SIG-M5 (cell line): ENCODE results near the gene CPPED1.

Experiments used
- DNase-seq: peaks from one replicate; lab custom pipeline; 2025; lab: John Stamatoyannopoulos, UW

The CPPED1 gene

DNA sequence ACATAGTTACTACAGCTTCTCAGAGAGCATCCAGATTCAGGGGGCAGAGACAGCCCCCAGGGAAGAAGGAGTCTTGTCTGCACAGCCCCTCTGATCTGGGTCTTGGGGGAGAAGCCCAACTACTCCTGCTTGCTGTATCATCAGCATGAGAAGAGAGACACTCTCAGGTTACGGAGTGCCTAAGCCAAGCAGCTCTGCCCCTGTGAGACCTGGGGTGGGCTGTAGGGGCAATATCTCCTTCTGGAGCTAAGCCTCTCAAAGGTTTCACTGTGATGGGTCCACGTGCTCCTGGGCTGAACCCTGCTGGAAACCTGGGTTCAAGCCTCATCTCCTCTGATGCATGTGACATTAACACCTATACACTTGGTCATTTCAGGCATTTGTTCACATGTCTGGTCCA lies 123.2 kb downstream of the CPPED1 start:
- no peak for DNase-seq

DNA sequence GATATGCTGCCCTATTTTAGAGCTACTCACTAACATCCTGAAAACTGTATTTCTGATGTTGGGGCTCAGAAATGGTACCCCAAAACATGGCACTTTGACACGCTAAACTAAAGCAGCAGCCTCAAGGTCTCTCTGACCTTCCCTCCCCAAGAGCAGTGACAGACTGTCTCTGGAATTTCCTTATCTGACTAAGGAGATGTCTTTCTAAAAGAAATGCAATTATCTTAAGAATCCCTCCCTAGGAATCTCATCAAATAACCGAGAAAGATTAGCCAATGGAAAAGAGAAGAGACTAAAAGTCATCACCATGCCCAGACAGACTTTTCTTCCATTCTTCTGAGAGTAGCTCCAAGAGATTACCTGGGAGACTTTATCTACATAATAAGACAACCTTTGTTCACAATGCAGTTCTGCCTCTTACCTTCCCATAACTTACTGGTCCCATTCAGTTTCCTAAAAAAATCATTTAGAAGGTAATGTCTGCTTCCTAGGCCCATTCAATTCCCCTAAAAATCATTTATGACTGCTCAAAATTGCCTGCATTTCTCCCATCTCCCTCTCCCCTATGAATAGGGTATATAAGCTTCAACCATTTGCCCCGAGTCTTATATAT lies 123.9 kb downstream of the CPPED1 start:
- no peak for DNase-seq

DNA sequence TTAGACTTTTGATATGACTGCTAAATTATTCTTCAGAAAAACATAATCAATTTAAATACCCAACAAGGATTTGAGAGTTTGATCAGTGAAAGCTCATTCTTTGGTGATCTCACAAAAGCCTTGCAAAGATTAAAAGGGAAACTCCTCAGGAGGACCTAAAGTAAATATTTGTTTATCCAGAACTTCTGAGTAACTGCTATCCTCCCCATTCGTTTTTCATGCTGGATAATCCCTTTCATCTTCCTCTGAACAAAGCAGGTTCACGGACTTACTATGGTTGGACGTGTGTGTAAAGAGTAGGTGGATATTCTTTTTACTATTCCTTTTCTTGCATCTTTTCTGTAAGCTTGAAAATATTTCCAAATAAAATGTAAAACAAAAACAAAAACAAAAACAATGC lies 124.7 kb downstream of the CPPED1 start:
- no peak for DNase-seq

DNA sequence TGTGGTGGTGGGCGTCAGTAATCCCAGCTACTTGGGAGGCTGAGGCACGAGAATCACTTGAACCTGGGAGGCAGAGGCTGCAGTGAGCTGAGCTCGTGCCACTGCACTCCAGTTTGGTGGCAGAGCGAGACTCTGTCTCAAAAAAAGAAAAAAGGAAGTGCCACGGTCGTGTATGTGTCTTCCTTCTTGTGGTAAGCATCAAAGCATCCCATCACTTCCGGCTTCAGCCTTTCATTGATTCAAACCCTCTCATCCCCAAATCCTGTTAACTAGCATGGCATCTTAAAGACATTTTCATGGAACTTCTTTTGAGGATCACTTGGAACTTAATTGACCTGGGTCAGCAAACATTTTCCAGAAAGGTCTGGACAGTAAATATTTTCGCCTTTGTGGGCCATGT lies 126.2 kb downstream of the CPPED1 start:
- no peak for DNase-seq

DNA sequence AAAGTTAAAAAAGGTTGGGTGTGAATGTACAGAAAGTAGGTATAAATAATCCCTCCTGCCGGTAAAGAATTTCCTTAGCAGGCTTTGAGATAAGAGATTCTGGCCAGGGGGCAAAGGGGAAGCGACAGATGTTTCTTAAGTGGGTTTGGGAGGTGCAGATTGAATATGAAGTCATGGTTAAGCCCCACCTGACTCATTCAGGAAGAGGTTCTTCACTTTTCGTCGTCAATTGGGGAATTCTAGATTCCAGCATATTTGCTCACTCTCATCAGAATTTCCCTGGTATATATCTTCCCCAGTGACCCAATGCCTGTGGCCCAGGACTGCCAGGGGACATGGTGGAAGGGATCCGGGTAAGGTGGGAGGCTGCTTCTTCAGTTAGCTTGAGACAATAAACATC lies 127.8 kb downstream of the CPPED1 start:
- no peak for DNase-seq

DNA sequence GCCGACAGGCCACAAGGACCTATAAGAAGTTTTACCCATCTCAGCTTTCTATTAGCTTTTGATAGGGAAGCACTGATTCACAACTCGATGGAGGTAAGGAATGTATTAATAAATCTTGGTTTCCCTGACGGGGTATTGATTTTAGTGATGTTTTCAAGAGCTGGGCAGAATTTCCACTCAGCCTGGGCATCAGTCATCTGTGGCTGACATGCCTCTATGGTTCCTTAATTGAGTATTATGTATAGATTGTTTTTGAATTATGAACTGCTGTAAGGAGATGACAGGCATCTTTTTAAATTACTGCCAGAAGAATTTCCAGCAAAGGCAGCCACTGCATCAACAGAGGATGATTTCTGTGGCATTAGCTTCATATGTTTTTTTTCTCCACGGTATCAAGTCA lies 128.6 kb downstream of the CPPED1 start:
- DNase-seq = no peak

DNA sequence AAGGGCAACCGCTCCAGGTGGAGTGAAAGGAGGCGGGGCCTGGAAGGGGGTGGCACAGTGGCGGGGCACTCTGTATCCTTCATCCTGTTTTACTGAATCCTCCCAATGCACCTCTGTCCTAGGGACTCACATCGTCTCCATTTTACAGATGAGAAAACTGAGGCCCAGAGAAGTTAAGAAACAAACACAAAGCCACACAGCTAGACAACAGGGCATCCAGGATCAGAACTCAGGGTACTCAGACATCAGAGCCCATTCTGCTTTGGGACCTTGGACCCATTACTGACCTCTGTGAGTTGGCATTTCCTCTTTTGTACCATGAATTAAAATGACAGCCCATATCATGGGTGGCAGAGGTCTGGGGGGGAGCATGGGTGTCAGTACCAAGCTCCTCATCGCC lies 129.2 kb downstream of the CPPED1 start:
- DNase-seq = no peak

DNA sequence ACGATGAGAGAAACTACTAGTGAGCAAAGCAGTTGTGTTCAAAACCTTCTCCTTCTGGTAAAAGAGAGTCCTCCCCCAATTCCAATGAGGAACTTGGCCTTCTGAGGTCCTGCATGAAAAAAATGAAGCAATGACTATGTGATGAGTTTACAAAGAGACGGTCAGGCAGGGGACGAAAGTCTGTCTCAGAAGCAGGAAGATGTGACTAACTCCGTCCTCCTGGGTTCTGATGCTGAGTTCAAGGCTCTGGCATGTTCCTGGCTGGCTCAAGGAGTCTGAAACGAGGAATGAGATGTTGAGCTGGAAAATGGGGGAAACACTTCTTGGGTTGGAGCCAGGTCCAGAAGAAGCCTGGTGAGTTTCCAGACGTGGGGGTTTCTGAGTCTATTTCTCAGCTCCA lies 129.6 kb downstream of the CPPED1 start:
- DNase-seq = no peak

DNA sequence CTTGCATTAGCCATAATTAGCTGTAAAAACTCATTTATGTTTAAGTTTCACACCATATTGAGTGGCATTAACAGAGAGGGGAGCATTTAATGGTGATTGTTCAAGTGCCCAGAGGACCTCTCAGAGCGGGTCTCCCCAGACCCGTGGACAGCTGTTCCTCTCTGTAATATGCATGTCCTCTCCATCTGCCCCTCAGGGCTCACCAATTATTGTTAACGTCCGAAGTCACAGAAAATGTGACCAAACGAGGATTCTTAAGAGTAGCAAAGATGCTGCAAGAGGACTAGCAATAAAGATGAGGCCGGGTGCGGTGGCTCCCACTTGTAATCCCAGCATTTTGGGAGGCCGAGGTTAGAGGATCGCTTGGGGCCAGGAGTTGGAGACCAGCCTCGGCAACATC lies 130.2 kb downstream of the CPPED1 start:
- DNase-seq = no peak

DNA sequence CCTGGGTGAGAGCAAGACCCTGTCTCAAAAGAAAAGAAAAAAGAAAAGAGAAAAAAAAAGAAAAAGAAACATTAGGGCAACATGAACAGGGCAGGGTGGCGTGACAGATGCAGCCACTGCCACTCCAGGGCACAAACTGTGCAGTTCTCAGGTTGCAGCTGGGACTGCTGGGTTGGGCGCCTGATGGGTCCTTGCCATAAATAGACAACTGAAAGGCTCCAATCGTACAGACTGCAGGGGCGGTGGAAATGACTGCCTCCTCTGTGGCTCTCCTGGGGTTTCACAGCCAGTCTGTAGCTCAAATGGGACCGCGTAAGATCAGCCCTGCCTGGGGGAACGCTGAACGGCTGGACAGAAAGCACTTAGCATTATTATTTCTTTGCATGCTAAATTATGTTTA lies 130.7 kb downstream of the CPPED1 start:
- no peak for DNase-seq

DNA sequence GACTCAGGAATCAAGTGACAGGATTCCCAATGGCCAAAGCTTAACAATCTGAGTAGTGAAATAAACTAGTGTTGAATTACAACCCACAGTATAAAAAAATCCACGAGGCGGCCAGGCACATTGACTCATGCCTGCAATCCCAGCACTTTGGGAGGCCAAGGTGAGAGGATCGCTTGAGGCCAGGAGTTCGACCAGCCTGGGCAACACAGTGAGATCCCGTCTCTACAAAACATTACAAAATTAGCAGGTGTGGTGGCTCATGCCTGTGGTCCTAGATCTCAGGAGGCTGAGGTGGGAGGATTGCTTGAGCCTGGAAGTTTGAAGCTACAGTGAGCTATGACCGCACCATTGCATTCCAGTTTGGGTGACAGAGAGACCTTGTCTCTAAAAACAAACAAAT lies 133.8 kb downstream of the CPPED1 start:
- no peak for DNase-seq

DNA sequence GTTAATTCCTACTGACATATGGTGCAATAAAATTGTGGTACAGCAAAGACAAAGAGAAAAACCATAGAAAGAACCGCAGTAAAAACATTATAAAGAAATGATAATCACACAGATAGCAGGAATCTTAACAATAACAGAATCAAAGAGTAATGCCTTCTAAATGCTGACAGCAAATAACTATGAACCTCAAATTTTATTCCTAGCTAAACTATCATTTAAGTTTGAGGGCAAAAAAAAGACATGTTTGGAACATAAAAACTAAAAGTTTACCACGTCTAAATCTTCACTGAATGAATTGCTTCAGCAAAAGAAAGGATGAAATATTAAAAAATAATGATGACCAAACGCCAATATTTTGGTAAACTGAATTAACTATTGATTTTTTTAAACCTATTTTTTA lies 135.8 kb downstream of the CPPED1 start:
- no peak for DNase-seq

DNA sequence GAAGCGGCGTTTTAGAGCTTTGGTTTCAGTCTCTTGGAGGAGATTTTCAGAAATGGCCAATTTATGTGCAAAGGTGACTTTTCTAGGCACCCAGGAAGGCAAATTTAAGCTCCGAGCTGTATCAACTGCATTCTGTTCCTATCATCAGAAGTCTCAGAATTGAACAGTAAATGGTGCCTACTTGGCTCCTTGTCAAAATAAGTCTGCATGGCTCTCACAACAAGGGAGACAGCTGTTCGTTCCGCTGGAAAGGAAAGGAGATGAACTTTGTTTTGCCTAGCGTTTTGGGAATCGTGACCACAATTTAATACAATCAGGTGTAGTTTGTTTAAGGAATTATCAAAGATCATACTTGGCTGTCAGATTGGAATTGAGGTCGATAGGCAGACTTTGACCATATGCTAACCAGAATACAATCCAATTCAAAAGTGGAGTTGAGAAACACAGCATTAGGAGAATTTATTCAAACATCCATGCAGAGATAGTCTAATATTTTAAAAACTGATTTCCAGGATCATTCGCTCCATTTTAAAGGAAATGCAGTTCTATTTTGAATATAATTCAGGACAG lies 139.4 kb downstream of the CPPED1 start:
- no peak for DNase-seq

DNA sequence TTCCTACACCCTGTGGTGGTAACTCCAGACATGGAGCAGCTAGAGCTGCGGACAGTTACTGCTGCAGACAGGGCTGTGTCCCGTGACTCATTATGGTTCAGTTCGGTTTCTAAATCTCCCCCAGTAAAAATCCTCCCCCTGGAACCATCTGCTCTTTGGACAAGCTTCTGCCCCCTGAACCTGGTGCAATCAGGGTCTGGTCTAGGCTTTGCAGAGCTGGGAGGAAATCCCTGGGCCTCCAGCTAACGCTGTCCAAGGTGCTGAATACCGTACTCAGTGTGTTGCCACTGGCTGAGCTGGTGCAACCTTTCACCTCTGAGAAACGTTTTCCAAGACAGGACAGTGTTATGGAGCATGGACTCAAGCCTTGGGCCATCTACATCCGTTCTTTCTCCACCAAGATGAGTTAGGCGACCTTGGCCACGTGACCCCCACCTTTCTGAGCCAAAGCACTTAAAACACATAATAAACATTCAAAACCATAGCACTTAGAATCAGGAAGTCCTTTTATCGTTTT lies 142.0 kb downstream of the CPPED1 start:
- DNase-seq = no peak

DNA sequence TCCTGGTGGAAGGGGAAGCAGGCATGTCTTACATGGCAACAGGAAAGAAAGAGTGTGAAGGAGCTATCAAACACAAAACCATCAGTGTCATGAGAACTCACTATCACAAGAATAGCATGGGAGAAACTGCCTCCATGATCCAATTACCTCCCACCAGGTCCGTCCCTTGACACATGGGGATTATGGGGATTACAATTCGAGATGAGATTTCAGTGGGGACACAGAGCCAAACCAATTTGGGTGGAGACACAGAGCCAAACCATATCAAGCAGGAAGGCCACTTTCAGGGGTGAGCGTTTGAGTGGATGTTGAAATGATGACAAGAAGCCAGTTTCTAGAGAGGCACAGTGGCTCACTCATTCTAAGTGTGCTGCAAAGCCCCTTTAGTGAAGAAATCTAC lies 143.8 kb downstream of the CPPED1 start:
- DNase-seq = no peak

DNA sequence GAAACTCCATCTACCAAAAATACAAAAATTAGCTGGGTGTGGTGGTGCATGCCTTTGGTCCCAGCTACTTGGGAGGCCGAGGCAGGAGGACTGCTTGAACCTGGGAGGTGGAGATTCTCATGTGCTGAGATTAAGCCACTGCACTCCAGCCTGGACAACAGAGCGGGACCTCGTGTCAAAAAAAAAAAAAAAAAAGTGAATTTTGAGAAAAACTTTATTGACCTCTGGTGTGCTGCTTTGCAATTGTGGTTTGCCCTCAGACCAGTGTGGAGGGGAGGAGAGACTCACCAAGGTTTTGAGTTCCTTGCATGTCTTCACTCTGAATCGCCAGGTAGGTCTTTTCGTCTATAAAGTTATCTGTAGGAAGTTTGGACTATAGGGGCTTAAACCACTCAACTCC lies 145.2 kb downstream of the CPPED1 start:
- no peak for DNase-seq

DNA sequence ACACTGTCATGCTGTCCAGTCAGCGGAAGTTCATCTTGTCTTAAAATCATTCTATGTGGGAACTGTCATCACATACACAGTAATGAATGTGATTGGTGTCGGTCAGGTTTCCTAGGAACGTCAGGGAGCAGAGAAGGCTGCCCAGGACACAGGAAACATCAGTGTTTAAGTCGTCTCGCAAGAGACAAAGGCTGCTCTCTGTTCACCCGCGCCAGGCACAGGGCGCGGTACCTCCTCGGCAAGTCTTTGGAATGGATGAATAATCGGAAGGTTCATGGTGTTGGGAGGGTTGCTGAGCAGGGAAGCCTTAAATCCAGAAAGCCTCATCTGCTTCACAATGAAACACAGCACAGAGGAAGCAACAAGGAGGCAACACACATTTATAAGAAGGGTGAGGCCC lies 148.2 kb downstream of the CPPED1 start:
- no peak for DNase-seq

DNA sequence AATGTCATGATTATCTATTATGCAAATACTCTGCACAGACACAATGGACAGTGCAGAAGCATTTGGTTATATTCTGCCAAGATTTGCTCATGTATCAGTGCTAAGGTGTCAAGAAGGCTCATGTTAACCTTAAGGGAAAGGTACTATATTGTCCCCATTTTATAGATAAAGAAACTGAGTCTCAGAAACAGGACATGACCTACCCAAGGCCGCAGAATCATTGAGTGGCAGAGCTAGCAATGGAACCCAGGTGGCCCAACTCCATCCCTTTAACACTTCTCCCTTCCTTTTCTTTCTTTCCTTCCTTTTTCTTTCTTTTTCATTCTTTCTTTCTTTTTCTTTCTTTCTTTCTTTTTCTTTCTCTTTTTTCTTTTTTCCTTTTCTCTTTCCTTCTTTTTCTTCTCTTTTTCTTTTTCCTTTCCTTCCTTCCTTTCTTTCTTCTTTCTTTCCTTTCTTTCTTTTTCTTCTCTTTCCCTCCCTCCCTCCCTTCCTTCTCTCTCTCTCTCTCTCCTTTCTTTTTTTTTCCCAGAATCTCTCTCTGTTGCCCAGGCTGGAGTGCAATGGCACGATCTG lies 149.8 kb downstream of the CPPED1 start:
- DNase-seq = no peak

DNA sequence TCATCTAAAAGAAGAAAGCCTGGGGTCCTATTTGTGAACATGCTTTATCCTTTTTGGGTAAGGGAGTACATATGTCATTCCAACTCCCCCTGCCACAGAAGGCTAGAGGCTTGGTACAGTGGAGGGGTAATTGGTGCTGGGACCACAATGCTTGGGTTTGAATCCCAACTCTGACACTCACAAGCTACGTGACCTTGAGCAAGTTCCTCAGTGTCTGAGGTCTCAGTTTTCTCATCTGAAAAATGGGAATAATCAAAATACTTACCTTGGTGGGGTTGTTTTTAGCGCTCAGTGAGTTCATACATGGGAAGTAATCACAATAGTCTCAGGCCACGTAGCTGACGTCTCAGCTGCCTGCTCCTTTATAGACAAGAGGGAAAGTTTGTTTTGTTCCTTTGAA lies 150.8 kb downstream of the CPPED1 start:
- no peak for DNase-seq

DNA sequence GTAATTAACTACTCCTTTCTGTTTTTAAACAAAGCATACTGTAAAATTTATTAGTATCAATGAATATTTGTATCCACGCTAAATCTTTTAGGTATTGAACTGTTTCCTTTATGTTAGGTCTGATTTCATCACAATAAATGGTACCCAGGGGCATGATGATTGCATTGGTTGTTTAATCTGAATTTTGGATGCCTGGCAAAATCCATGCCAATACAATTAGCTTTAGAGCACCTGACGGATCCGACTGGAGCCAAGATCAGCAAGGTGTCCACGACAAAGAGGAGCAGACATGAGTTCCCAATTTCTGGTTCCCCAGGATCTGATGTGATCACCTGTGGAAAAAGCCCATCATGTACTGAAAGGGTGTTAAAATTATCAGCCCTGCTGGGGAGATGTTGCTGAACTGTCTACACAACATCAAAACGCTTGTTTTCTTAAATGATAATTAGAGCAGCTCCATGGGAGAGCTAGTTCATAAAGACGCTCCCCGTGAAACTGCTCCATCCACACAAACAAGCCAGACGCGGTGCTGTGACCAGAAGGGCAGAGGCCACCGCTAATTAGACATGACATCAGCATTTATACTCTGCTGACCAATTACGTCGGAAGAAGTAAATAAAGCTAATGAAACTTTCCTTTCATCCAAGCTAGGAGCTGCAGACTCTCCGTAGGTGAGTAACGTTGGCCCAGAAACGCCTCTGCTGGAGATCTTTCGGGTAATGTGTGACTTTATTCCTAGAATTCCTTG lies 151.7 kb downstream of the CPPED1 start:
- DNase-seq = no peak

DNA sequence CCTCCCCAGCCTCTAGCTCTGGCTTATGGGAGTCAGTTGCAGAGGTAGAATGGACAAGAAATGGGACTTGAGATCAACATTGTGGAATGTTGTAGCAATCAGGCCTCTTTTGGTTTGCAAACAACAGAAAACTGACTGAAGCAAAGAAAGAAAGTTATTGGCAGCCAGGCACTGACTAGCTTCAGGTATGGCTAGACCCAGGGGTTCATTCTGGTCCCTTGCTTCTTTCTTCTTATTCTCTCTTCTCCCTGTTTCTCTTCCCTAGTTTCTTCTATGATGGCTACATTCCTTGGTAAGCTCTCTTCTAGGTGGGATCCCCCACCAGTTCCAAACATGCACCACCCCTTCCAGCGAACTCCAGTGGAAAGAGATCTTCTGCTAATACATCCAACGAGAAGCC lies 154.3 kb downstream of the CPPED1 start:
- DNase-seq = no peak

DNA sequence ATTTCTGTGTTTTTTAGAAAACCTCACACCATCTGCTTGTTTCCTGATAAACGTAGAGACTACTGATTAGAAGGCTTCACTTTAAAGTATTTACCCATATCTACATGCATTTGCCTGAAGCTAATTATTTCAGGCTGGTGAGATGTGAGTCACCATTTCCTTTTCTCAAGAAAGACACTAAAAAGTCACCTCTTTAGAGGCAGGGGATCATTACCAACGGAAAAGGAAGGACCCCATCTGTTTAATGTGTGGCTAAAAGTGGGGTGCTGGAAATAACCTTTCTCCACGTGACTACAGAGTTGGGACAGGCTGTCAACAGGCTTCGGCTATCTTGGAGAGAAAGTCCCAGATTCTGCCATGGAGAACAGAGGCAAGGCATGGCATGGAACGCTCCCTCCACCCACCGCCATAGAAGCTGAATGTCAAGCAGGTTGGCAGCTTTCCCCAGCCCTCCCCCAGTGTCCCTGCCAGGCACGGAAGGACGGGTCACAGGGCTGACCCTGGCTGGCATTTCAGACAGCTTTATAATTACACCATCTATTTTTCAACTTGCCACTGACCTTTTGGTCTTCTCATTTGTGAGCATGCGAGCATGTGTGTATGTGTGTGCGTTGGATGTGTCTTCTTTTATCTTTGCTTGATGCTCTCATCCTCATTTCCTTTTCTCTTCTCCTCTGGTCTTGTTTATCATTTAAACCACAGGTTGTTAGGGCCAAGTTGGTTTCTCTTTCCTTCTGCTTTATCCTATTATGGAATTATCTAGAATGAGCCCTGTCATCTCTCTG lies 157.0 kb downstream of the CPPED1 start:
- DNase-seq = no peak
